ENCODE results near the gene CDK2AP2.
"Not testable (repeated sequence)": the region's sequence is repeated elsewhere in the genome, so short reads cannot be mapped to it uniquely, and the experiment has no call there.

Gene CDK2AP2

GRCh38 chr11:67489203-67489884 lies 18.6 kb downstream of the CDK2AP2 start:
- no peak for DNase-seq

GRCh38 chr11:67486481-67487195 lies 21.3 kb downstream of the CDK2AP2 start:
- DNase-seq = peak; percentile 66 to 76

- DNase-seq = peak; percentile 71 to 80
Observed at GRCh38 chr11:67485873-67486361, 22.0 kb downstream of the CDK2AP2 start.

- peak; percentile 81 to 86 for DNase-seq
Observed at GRCh38 chr11:67484847-67485311, 23.1 kb downstream of the CDK2AP2 start.

- peak; percentile 49 to 50 for DNase-seq
Observed at GRCh38 chr11:67483831-67484665, 23.9 kb downstream of the CDK2AP2 start.

- peak; percentile 97 to 98 for DNase-seq
Observed at GRCh38 chr11:67482827-67483798, 24.8 kb downstream of the CDK2AP2 start, which contains the start of gene AIP. AIP (plus strand) TSS chr11:67483026; CDS start chr11:67483159, 133 bp downstream.

GRCh38 chr11:67482275-67482826 lies 25.6 kb downstream of the CDK2AP2 start:
- DNase-seq = no peak

- DNase-seq = not testable (repeated sequence)
Observed at GRCh38 chr11:67477344-67478050, 30.5 kb downstream of the CDK2AP2 start.

GRCh38 chr11:67476692-67477091 lies 31.3 kb downstream of the CDK2AP2 start:
- not testable (repeated sequence) for DNase-seq

GRCh38 chr11:67472882-67473281 lies 35.1 kb downstream of the CDK2AP2 start:
- DNase-seq = no peak

GRCh38 chr11:67470337-67471002 lies 37.5 kb downstream of the CDK2AP2 start:
- DNase-seq = no peak

- DNase-seq = no peak
Observed at GRCh38 chr11:67469508-67469811, 38.5 kb downstream of the CDK2AP2 start.

- DNase-seq = peak; percentile 88 to 91
Observed at GRCh38 chr11:67468759-67469507, 39.0 kb downstream of the CDK2AP2 start, which contains the start of gene TMEM134. TMEM134 (minus strand) TSS chr11:67469251; CDS start chr11:67469192, 59 bp downstream.

GRCh38 chr11:67468456-67468758 lies 39.6 kb downstream of the CDK2AP2 start:
- peak in 1 of 2 experiments; percentile 51 for DNase-seq

- DNase-seq = peak in 1 of 2 experiments; percentile 62
Observed at GRCh38 chr11:67468056-67468455, 39.9 kb downstream of the CDK2AP2 start.

- no peak for DNase-seq
Observed at GRCh38 chr11:67466962-67467771, 40.8 kb downstream of the CDK2AP2 start.

GRCh38 chr11:67466367-67466766 lies 41.6 kb downstream of the CDK2AP2 start:
- no peak for DNase-seq

- DNase-seq = not testable (repeated sequence)
Observed at GRCh38 chr11:67465530-67465929, 42.4 kb downstream of the CDK2AP2 start.

GRCh38 chr11:67465189-67465510 lies 42.8 kb downstream of the CDK2AP2 start:
- no peak for DNase-seq
